H1 (cell line): ENCODE results near the gene LRRC10. TPM values are rescaled to one million over a fixed set of nuclear protein-coding genes. Genes with fewer than 3 reads are reported as not detected.

ENCODE experiments used
- CTBP2 ChIP-seq: IDR thresholded peaks from 2 replicates; pipeline ENCODE4 v1.7.0; 2011; ENCODE audit warnings: borderline replicate concordance, mild to moderate bottlenecking, moderate library complexity, mixed read lengths, low read length; ENCODE audit not compliant: insufficient read depth, insufficient read length
- EGR1 ChIP-seq: IDR thresholded peaks from 2 replicates; pipeline ENCODE4 v1.6.1; 2011; ENCODE audit warnings: low read depth, low read length, borderline replicate concordance
- FOSL1 ChIP-seq: IDR thresholded peaks from 2 replicates; pipeline ENCODE4 v1.6.1; 2011; ENCODE audit warnings: mild to moderate bottlenecking, low read depth, low read length, moderate library complexity; ENCODE audit not compliant: insufficient read depth
- KDM5A ChIP-seq: fragments of 200-600 bp; IDR thresholded peaks from 2 replicates; pipeline ENCODE4 v1.7.1; 2012; ENCODE audit warnings: mild to moderate bottlenecking, low read length, inconsistent platforms, mixed read lengths
- PHF8 ChIP-seq: fragments of 200-600 bp; sonication (generic); conservative IDR thresholded peaks from 2 replicates; pipeline ENCODE4 v1.7.1; 2012; ENCODE audit warnings: low read depth, mild to moderate bottlenecking, inconsistent platforms, low read length, moderate library complexity
- RFX5 ChIP-seq: IDR thresholded peaks from 2 replicates; pipeline ENCODE4 v1.6.1; 2011; ENCODE audit warnings: low read depth, low read length, improper control_type of control experiment, borderline replicate concordance
- SIX5 ChIP-seq: IDR thresholded peaks from 2 replicates; pipeline ENCODE4 v1.6.1; 2011; ENCODE audit warnings: mild to moderate bottlenecking, low read depth, low read length
- SP1 ChIP-seq: IDR thresholded peaks from 2 replicates; pipeline ENCODE4 v1.6.1; 2011; ENCODE audit warnings: low read depth, low read length
- TAF7 ChIP-seq: optimal IDR thresholded peaks from 2 replicates; pipeline ENCODE3; 2011; ENCODE audit warnings: low read depth, mild to moderate bottlenecking, inconsistent platforms, low read length, moderate library complexity, borderline replicate concordance
- USF2 ChIP-seq: IDR thresholded peaks from 2 replicates; pipeline ENCODE4 v1.6.1; 2011; ENCODE audit warnings: low read length, improper control_type of control experiment
- polyA plus RNA-seq, 7 experiments: library from polyadenylated mRNA; depleted of rRNA in 3 of 7; stranded (reverse) in 5 of 7; unstranded in 2 of 7; fragments of >200 nt in 5 of 7; fragments of 200-250 nt in 2 of 7; gene quantifications; 1 replicate in 5 of 7; 2 replicates in 1 of 7; 4 replicates in 1 of 7; pipeline versions ENCODE4 v1.2.1 to v1.2.3, GENCODE V29; 2011 to 2013; ENCODE audit warnings: missing spikeins in 2 of 7, mixed read lengths in 2 of 7
- total RNA-seq: library from RNA; stranded (reverse); fragmentation: NEBNext Ultra II Directional; extraction: Animal tissue kit (Norgen Biotek cat#: 25700); gene quantifications from 2 replicates; pipeline ENCODE4 v1.2.1, GENCODE V29; 2021
- TF ChIP-seq, protein P1 (sequence below): fragments of 300-600 bp; sonication (generic); IDR thresholded peaks from 2 replicates; pipeline ENCODE4 v1.7.1; 2012; ENCODE audit warnings: low read length, moderate library complexity, mild to moderate bottlenecking, inconsistent platforms; ENCODE audit not compliant: insufficient replicate concordance

Gene LRRC10
- total and polyA plus RNA-seq, 2 of the 8 experiments (the other 6 are each of a cell fraction or from before 2014, with no cell fraction given): not detected

- TF ChIP-seq, protein P1, sequence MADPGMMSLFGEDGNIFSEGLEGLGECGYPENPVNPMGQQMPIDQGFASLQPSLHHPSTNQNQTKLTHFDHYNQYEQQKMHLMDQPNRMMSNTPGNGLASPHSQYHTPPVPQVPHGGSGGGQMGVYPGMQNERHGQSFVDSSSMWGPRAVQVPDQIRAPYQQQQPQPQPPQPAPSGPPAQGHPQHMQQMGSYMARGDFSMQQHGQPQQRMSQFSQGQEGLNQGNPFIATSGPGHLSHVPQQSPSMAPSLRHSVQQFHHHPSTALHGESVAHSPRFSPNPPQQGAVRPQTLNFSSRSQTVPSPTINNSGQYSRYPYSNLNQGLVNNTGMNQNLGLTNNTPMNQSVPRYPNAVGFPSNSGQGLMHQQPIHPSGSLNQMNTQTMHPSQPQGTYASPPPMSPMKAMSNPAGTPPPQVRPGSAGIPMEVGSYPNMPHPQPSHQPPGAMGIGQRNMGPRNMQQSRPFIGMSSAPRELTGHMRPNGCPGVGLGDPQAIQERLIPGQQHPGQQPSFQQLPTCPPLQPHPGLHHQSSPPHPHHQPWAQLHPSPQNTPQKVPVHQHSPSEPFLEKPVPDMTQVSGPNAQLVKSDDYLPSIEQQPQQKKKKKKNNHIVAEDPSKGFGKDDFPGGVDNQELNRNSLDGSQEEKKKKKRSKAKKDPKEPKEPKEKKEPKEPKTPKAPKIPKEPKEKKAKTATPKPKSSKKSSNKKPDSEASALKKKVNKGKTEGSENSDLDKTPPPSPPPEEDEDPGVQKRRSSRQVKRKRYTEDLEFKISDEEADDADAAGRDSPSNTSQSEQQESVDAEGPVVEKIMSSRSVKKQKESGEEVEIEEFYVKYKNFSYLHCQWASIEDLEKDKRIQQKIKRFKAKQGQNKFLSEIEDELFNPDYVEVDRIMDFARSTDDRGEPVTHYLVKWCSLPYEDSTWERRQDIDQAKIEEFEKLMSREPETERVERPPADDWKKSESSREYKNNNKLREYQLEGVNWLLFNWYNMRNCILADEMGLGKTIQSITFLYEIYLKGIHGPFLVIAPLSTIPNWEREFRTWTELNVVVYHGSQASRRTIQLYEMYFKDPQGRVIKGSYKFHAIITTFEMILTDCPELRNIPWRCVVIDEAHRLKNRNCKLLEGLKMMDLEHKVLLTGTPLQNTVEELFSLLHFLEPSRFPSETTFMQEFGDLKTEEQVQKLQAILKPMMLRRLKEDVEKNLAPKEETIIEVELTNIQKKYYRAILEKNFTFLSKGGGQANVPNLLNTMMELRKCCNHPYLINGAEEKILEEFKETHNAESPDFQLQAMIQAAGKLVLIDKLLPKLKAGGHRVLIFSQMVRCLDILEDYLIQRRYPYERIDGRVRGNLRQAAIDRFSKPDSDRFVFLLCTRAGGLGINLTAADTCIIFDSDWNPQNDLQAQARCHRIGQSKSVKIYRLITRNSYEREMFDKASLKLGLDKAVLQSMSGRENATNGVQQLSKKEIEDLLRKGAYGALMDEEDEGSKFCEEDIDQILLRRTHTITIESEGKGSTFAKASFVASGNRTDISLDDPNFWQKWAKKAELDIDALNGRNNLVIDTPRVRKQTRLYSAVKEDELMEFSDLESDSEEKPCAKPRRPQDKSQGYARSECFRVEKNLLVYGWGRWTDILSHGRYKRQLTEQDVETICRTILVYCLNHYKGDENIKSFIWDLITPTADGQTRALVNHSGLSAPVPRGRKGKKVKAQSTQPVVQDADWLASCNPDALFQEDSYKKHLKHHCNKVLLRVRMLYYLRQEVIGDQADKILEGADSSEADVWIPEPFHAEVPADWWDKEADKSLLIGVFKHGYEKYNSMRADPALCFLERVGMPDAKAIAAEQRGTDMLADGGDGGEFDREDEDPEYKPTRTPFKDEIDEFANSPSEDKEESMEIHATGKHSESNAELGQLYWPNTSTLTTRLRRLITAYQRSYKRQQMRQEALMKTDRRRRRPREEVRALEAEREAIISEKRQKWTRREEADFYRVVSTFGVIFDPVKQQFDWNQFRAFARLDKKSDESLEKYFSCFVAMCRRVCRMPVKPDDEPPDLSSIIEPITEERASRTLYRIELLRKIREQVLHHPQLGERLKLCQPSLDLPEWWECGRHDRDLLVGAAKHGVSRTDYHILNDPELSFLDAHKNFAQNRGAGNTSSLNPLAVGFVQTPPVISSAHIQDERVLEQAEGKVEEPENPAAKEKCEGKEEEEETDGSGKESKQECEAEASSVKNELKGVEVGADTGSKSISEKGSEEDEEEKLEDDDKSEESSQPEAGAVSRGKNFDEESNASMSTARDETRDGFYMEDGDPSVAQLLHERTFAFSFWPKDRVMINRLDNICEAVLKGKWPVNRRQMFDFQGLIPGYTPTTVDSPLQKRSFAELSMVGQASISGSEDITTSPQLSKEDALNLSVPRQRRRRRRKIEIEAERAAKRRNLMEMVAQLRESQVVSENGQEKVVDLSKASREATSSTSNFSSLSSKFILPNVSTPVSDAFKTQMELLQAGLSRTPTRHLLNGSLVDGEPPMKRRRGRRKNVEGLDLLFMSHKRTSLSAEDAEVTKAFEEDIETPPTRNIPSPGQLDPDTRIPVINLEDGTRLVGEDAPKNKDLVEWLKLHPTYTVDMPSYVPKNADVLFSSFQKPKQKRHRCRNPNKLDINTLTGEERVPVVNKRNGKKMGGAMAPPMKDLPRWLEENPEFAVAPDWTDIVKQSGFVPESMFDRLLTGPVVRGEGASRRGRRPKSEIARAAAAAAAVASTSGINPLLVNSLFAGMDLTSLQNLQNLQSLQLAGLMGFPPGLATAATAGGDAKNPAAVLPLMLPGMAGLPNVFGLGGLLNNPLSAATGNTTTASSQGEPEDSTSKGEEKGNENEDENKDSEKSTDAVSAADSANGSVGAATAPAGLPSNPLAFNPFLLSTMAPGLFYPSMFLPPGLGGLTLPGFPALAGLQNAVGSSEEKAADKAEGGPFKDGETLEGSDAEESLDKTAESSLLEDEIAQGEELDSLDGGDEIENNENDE: no peak
- TF ChIP-seq KDM5A: no peak
- no peak for TF ChIP-seq USF2
- TF ChIP-seq FOSL1: no peak
- TF ChIP-seq CTBP2: no peak
- TF ChIP-seq TAF7: no peak
- TF ChIP-seq PHF8: no peak
- TF ChIP-seq SIX5: no peak
- TF ChIP-seq RFX5: no peak
- no peak for TF ChIP-seq SP1
- no peak for TF ChIP-seq EGR1
Observed at GRCh38 chr12:69641546-69641945, 30.8 kb upstream of the LRRC10 start (continued).
